ENCODE measurements around the gene NDUFAF3.

The NDUFAF3 gene

GRCh38 chr3:49025005-49025792 lies 3.3 kb downstream of the NDUFAF3 start:
- H3K4me3 ChIP-seq (replicated peaks in 1 of 2; ENCODE audit: low read depth in 2 of 2, low read length in 2 of 2): no peak overlapping the region
- no peak for DNase-seq (ENCODE audit: low read depth in 2 of 2)

GRCh38 chr3:49025793-49026520 lies 4.0 kb downstream of the NDUFAF3 start:
- DNase-seq (ENCODE audit: low read depth in 2 of 2): no peak
- TF ChIP-seq CTCF (IDR thresholded peaks at IDR 0.05; ENCODE audit: low read depth, low read length): no peak
- H3K4me3 ChIP-seq (replicated peaks in 1 of 2; ENCODE audit: low read depth in 2 of 2, low read length in 2 of 2): no peak overlapping the region

More at GRCh38 chr3:49025005-49025792, 3.3 kb downstream of the NDUFAF3 start:
- no peak for TF ChIP-seq CTCF (IDR thresholded peaks at IDR 0.05; ENCODE audit: low read depth, low read length)

GRCh38 chr3:49026536-49026935 lies 4.6 kb downstream of the NDUFAF3 start:
- no peak for TF ChIP-seq CTCF (IDR thresholded peaks at IDR 0.05; ENCODE audit: low read depth, low read length)
- no peak overlapping the region for H3K4me3 ChIP-seq (replicated peaks in 1 of 2; ENCODE audit: low read depth in 2 of 2, low read length in 2 of 2)
- no peak for DNase-seq (ENCODE audit: low read depth in 2 of 2)

- no peak for DNase-seq (ENCODE audit: low read depth in 2 of 2)
- TF ChIP-seq CTCF (IDR thresholded peaks at IDR 0.05; ENCODE audit: low read depth, low read length): no peak
- H3K4me3 ChIP-seq (replicated peaks in 1 of 2; ENCODE audit: low read depth in 2 of 2, low read length in 2 of 2): no peak overlapping the region
These were observed 5.7 kb downstream of the NDUFAF3 start for GRCh38 chr3:49027634-49028033.

GRCh38 chr3:49028298-49028672 lies 6.4 kb downstream of the NDUFAF3 start:
- no peak for TF ChIP-seq CTCF (IDR thresholded peaks at IDR 0.05; ENCODE audit: low read depth, low read length)
- no peak for DNase-seq (ENCODE audit: low read depth in 2 of 2)
- H3K4me3 ChIP-seq (replicated peaks in 1 of 2; ENCODE audit: low read depth in 2 of 2, low read length in 2 of 2): peak overlapping the region; percentile 91 to 93

GRCh38 chr3:49028673-49029562 lies 7.0 kb downstream of the NDUFAF3 start, which contains the start of gene IMPDH2:
Gene IMPDH2, minus strand, starts transcription at chr3:49029398. Its CDS starts 48 bp downstream, at chr3:49029350.
- TF ChIP-seq CTCF (IDR thresholded peaks at IDR 0.05; ENCODE audit: low read depth, low read length): no peak

More at GRCh38 chr3:49028673-49029562, 7.0 kb downstream of the NDUFAF3 start, which contains the start of gene IMPDH2:
- H3K4me3 ChIP-seq (replicated peaks in 1 of 2; ENCODE audit: low read depth in 2 of 2, low read length in 2 of 2): peak within 1 kb of the TSS; percentile 91 to 93
- peak; percentile 93 to 95 for DNase-seq (ENCODE audit: low read depth in 2 of 2)
